Stomach (tissue), 9 donors: Measurements from ENCODE around the gene BRAF. TPM values are rescaled to one million over a fixed set of nuclear protein-coding genes. Genes with fewer than 3 reads are reported as not detected.
"Not testable (repeated sequence)": the region's sequence is repeated elsewhere in the genome, so short reads cannot be mapped to it uniquely, and the experiment has no call there.

ENCODE experiments used
- DNase-seq, 2 donors: peaks; one replicate each; pipeline versions ENCODE4 v3.0.0 to v3.0.0-alpha.2; 2013 to 2019
- H3K27ac ChIP-seq, 5 donors: fragments of 200-600 bp in 4 of 5; sonication (generic) in 4 of 5; one replicate each; pipeline ENCODE4 v1.5.1; 2013 to 2019; ENCODE audit warnings: mild to moderate bottlenecking in 1 of 5, moderate library complexity in 1 of 5
- H3K27me3 ChIP-seq, 3 donors: fragments of 200-600 bp; sonication (generic); one replicate each; pipeline ENCODE4 v1.5.1; 2017 to 2019; ENCODE audit warnings: mixed run types in 1 of 3
- H3K36me3 ChIP-seq, 4 donors: fragments of 200-600 bp; sonication (generic); 1 replicate in 3 of 4; 2 replicates in 1 of 4; pipeline ENCODE4 v1.5.1; 2016 to 2019
- H3K4me1 ChIP-seq, 4 donors: fragments of 200-600 bp; sonication (generic); one replicate each; pipeline ENCODE4 v1.5.1; 2016 to 2019
- H3K4me3 ChIP-seq, 4 donors: fragments of 200-600 bp; sonication (generic) in 3 of 4; one replicate each; pipeline ENCODE4 v1.5.1; 2016 to 2019; ENCODE audit warnings: mild to moderate bottlenecking in 1 of 4
- H3K9me3 ChIP-seq, 4 donors: fragments of 200-600 bp; sonication (generic); one replicate each; pipeline ENCODE4 v1.5.1; 2016 to 2019
- EP300 ChIP-seq: sonication (generic); formaldehyde crosslinking; IDR thresholded peaks from one replicate; pipeline ENCODE4 v1.6.1; 2017; ENCODE audit warnings: antibody characterized with exemption
- POLR2A ChIP-seq, 4 donors: fragments of 450-650 bp; IDR thresholded peaks; one replicate each; pipeline ENCODE4 v1.6.1; 2016; ENCODE audit warnings: antibody characterized with exemption in 4 of 4, control low read depth in 2 of 4, mild to moderate bottlenecking in 1 of 4, moderate library complexity in 1 of 4
- POLR2AphosphoS5 ChIP-seq, 3 donors: sonication (generic); formaldehyde crosslinking; IDR thresholded peaks; one replicate each; pipeline ENCODE4 v1.6.1; 2016; ENCODE audit warnings: antibody characterized with exemption in 3 of 3
- WGBS, 5 donors: extraction: QIAGEN DNeasy Blood & Tissue Kit in 3 of 5; methylation state at CpG; one replicate each; pipeline versions ENCODE4 v1.1.5 to v1.1.7; 2013 to 2018; 5-methylcytosine and 5-hydroxymethylcytosine counted together
- intact Hi-C: fragments of 100-400 bp; cut with DNase I; formaldehyde crosslinking; loops from one replicate; pipeline ENCODE4 v1.15.1; 2023; ENCODE audit warnings: low total_unique reads
- polyA plus RNA-seq, 3 donors: library from polyadenylated mRNA; stranded (reverse); fragments of 200-250 nt; gene quantifications; one replicate each; pipeline ENCODE4 v1.2.3, GENCODE V29; 2013
- total RNA-seq, 5 donors: library from RNA; depleted of rRNA; stranded (reverse); fragments of >200 nt; gene quantifications; one replicate each; pipeline versions ENCODE4 v1.1.0 to v1.2.3, GENCODE V29; 2014 to 2016
- TF ChIP-seq, protein P1 (sequence below), 7 experiments: fragments of 450-650 bp in 4 of 7; fragments of 200-600 bp in 3 of 7; sonication (generic) in 3 of 7; IDR thresholded peaks; one replicate each; pipeline ENCODE4 v1.5.1; 2016 to 2019; ENCODE audit warnings: antibody characterized with exemption in 7 of 7, control low read depth in 2 of 7, mild to moderate bottlenecking in 1 of 7
- donor health status: healthy with polysubstance abuse.
- donor health status: Bipolar disorder and iron deficiency.
- donor health status: healthy.

BRAF gene
- total and polyA plus RNA-seq, 8 donors: 3.9 to 105 (median 33.3) TPM

DNA sequence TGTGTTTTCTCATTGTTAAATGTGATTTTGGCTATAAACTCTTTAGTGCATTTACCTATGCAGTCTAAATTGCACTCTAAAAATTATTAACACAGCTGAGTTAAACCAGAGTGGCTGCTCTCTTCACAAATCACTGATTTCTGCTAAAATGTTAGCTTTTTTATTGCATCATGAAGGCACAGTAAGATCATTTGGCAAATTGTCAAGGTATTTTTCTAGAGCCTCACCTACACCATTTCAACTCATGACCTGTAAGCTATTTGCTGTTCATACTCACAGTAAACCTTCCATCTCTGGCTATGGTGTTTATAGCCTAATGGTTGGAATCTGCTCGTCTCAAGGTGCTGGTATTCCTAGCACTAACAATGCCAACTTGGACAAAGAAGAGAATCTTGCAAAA lies 202.5 kb downstream of the BRAF start:
- Histone ChIP-seq H3K27ac (no peak overlapping the region), H3K27me3 (no peaks in the 10 kb centered on the region), H3K36me3 (peaks cover 0 to 19% (median 12%) of the 10 kb centered on the region in 4 donors), H3K4me1 (no peaks in the 10 kb centered on the region), H3K9me3 (no peaks in the 10 kb centered on the region), H3K4me3 (no peak overlapping the region)
- 88 to 100% (median 90%) methylated on average over 1 of the region's 1 CpG for WGBS, 5 donors
- intact Hi-C loops: no loop called here
- TF ChIP-seq POLR2AphosphoS5 (IDR thresholded peaks at IDR 0.05): no peak
- TF ChIP-seq, protein P1, sequence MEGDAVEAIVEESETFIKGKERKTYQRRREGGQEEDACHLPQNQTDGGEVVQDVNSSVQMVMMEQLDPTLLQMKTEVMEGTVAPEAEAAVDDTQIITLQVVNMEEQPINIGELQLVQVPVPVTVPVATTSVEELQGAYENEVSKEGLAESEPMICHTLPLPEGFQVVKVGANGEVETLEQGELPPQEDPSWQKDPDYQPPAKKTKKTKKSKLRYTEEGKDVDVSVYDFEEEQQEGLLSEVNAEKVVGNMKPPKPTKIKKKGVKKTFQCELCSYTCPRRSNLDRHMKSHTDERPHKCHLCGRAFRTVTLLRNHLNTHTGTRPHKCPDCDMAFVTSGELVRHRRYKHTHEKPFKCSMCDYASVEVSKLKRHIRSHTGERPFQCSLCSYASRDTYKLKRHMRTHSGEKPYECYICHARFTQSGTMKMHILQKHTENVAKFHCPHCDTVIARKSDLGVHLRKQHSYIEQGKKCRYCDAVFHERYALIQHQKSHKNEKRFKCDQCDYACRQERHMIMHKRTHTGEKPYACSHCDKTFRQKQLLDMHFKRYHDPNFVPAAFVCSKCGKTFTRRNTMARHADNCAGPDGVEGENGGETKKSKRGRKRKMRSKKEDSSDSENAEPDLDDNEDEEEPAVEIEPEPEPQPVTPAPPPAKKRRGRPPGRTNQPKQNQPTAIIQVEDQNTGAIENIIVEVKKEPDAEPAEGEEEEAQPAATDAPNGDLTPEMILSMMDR (IDR thresholded peaks at IDR 0.05): no peak
- no peak for TF ChIP-seq POLR2A (IDR thresholded peaks at IDR 0.05)
- no peak for TF ChIP-seq EP300
- no peak for DNase-seq

DNA sequence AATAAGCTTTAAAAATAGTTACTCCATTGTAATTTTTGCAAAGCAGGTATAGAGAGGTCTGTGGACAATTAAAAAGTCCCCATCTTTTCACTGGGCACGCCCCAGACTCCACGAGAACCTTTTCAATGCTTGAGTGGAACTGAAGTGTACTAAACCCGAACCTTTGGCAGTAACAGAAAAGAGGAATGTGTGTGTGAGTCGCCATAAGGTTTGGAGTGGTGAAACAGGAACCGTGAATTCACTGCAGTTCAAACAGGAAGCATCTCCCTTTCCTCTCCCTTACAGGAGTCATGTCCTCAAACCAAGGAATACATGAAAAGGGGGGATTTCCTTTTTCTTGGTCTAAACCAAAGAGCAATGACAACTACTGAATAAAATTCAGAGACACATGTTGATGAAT lies 205.0 kb downstream of the BRAF start:
- H3K4me3 ChIP-seq: no peak overlapping the region
- no peak overlapping the region for H3K27ac ChIP-seq
- no peaks in the 10 kb centered on the region for H3K4me1 ChIP-seq
- DNase-seq: no peak
- WGBS, 5 donors: 68 to 81% (median 77%) methylated on average over 5 of the region's 5 CpGs
- intact Hi-C loops: no loop called here
- no peaks in the 10 kb centered on the region for H3K27me3 ChIP-seq
- peaks cover 0 to 11% (median 5%) of the 10 kb centered on the region in 4 donors for H3K36me3 ChIP-seq
- no peaks in the 10 kb centered on the region for H3K9me3 ChIP-seq
- TF ChIP-seq POLR2AphosphoS5 (IDR thresholded peaks at IDR 0.05): no peak
- no peak for TF ChIP-seq POLR2A (IDR thresholded peaks at IDR 0.05)
- no peak for TF ChIP-seq EP300
- TF ChIP-seq, protein P1 (IDR thresholded peaks at IDR 0.05): no peak

DNA sequence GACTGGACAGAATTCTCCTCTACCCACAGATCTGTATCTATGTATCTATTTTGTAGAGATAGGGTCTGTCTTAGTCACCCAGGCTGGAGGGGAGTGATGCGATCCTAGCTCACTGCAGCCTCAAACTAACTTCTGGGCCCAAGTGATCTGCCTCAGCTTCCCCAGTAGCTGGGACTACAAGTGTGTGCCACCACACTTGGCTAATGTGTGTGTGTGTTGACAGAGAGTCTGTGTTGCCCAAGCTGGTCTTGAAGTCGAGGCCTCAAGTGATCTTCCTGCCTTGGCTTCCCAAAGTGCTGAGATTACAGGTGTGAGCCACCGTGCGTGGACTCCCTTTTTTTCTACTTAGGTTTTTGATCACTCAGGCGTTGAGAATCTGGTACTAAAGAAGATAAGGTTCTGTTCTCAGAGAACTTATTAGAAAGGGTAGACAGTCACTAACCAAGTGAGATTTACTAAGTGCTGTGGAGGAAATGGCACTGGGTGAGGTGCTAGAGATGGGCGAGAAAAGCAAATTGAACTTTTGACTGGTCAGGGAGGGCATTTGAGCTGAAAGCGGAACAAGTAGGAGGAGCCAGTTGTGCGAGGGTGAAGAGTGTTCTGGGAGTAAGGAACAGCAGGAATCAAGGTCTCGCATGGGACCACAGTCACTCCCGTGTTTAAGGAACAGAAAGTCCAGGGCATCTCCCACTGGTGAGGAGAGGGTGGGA lies 210.2 kb downstream of the BRAF start:
- intact Hi-C loops: no loop called here
- WGBS, 5 donors: 90 to 94% (median 93%) methylated on average over 10 of the region's 10 CpGs
- H3K36me3 ChIP-seq: peaks cover 0 to 13% (median 6%) of the 10 kb centered on the region in 4 donors
- H3K27ac ChIP-seq: no peak overlapping the region
- H3K9me3 ChIP-seq: no peaks in the 10 kb centered on the region
- no peaks in the 10 kb centered on the region for H3K4me1 ChIP-seq
- DNase-seq: no peak
- no peak overlapping the region for H3K4me3 ChIP-seq
- TF ChIP-seq EP300 (no peak), POLR2AphosphoS5 (IDR thresholded peaks at IDR 0.05) (no peak), POLR2A (IDR thresholded peaks at IDR 0.05) (no peak)
- TF ChIP-seq, protein P1 (IDR thresholded peaks at IDR 0.05): no peak
- H3K27me3 ChIP-seq: no peaks in the 10 kb centered on the region

DNA sequence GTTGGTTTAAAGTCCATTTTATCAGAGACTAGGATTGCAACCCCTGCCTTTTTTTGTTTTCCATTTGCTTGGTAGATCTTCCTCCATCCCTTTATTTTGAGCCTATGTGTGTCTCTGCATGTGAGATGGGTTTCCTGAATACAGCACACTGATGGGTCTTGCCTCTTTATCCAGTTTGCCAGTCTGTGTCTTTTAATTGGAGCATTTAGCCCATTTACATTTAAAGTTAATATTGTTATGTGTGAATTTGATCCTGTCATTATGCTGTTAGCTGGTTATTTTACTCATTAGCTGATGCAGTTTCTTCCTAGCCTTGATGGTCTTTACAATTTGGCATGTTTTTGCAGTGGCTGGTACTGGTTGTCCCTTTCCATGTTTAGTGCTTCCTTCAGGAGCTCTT lies 212.3 kb downstream of the BRAF start:
- H3K9me3 ChIP-seq, H3K4me1 ChIP-seq, H3K27ac ChIP-seq, intact Hi-C loops, DNase-seq, H3K27me3 ChIP-seq, H3K4me3 ChIP-seq: not testable (repeated sequence)
- peaks cover 0 to 13% (median 8%) of the 10 kb centered on the region in 4 donors for H3K36me3 ChIP-seq

DNA sequence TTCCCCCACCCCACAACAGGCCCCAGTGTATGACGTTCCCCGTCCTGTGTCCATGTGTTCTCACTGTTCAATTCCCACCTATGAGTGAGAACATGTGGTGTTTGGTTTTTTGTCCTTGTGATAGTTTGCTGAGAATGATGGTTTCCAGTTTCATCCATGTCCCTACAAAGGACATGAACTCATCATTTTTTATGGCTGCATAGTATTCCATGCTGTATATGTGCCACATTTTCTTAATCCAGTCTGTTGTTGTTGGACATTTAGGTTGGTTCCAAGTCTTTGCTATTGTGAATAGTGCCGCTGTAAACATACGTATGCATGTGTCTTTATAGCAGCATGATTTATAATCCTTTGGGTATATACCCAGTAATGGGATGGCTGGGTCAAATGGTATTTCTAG lies 216.0 kb downstream of the BRAF start:
- H3K9me3 ChIP-seq, H3K4me3 ChIP-seq, H3K27me3 ChIP-seq, DNase-seq, H3K4me1 ChIP-seq, intact Hi-C loops, H3K27ac ChIP-seq: not testable (repeated sequence)
- WGBS, 5 donors: 93 to 100% (median 97%) methylated on average over 4 of the region's 4 CpGs
- peaks cover 4 to 39% (median 35%) of the 10 kb centered on the region in 4 donors for H3K36me3 ChIP-seq
